OCI-LY3 (cell line): ENCODE measurements around the gene PC.

Experiments
- H2AFZ ChIP-seq: fragments of 200-600, 300-600 bp; shearing (Covaris generic); 2 replicates; pipeline ENCODE4 v1.6.0; 2014; ENCODE audit warnings: antibody characterized with exemption, low read depth, low read length
- H3K27ac ChIP-seq: fragments of 200-600, 300-600 bp; sonication (generic); 2 replicates; pipeline ENCODE4 v1.5.1; 2014; ENCODE audit warnings: mild to moderate bottlenecking, low read length, moderate library complexity, mixed read lengths
- H3K27me3 ChIP-seq: fragments of 200-600, 300-600 bp; sonication (generic); 2 replicates; pipeline ENCODE4 v1.6.1; 2014; ENCODE audit warnings: low read depth, low read length, mixed read lengths
- H3K36me3 ChIP-seq: fragments of 200-600, 300-600 bp; sonication (generic); replicated peaks from 2 replicates; pipeline ENCODE3; 2014; ENCODE audit warnings: low read depth, low read length, mixed read lengths
- H3K4me1 ChIP-seq: fragments of 300-600, 200-600 bp; sonication (generic); 2 replicates; pipeline ENCODE4 v1.6.1; 2014; ENCODE audit warnings: low read length, mixed read lengths
- H3K4me2 ChIP-seq: fragments of 200-600, 300-600 bp; sonication (generic); 2 replicates; pipeline ENCODE4 v1.6.1; 2014; ENCODE audit warnings: low read length, mixed read lengths
- H3K4me3 ChIP-seq: fragments of 300-600, 200-600 bp; sonication (generic); 2 replicates; pipeline ENCODE4 v1.5.1; 2014; ENCODE audit warnings: antibody characterized with exemption, mild to moderate bottlenecking, low read length, moderate library complexity
- H3K79me2 ChIP-seq: fragments of 300-600, 200-600 bp; shearing (Covaris generic); 2 replicates; pipeline ENCODE4 v1.6.1; 2014; ENCODE audit warnings: mild to moderate bottlenecking, low read length, mixed read lengths
- H3K9ac ChIP-seq: fragments of 300-600, 200-600 bp; shearing (Covaris generic); 2 replicates; pipeline ENCODE4 v1.6.0; 2014; ENCODE audit warnings: mild to moderate bottlenecking, low read length, moderate library complexity
- H3K9me3 ChIP-seq: fragments of 200-600, 300-600 bp; shearing (Covaris generic); 2 replicates; pipeline ENCODE4 v1.6.1; 2014; ENCODE audit warnings: low read length, mixed read lengths; ENCODE audit not compliant: insufficient read depth
- H4K20me1 ChIP-seq: fragments of 200-600, 300-600 bp; sonication (generic); 2 replicates; pipeline ENCODE4 v1.6.1; 2016; ENCODE audit warnings: low read length, mixed read lengths; ENCODE audit not compliant: insufficient read depth
- CTCF ChIP-seq: fragments of 200-600, 300-600 bp; sonication (generic); IDR thresholded peaks from 2 replicates; pipeline ENCODE4 v1.5.1; 2014; ENCODE audit warnings: antibody characterized with exemption, low read length, low read depth
- EZH2phosphoT487 ChIP-seq: fragments of 200-600 bp; shearing (Covaris generic); IDR thresholded peaks from 2 replicates; pipeline ENCODE4 v1.6.1; 2018; ENCODE audit warnings: antibody characterized with exemption, mixed run types, low read depth

PC gene

GRCh38 chr11:66880496-66881450 lies 77.4 kb downstream of the PC start:
- no peak overlapping the region for H2AFZ ChIP-seq
- H3K36me3 ChIP-seq = no peaks in the 10 kb centered on the region
- peaks cover 14% of the 10 kb centered on the region for H3K4me1 ChIP-seq
- H3K4me3 ChIP-seq = no peak overlapping the region
- TF ChIP-seq EZH2phosphoT487 = no peak
- no peak for TF ChIP-seq CTCF
- no peaks in the 10 kb centered on the region for H3K79me2 ChIP-seq
- no peak overlapping the region for H3K27ac ChIP-seq
- no peaks in the 10 kb centered on the region for H3K9me3 ChIP-seq
- peaks cover 12% of the 10 kb centered on the region for H3K27me3 ChIP-seq
- H4K20me1 ChIP-seq = no peaks in the 10 kb centered on the region
- H3K9ac ChIP-seq = no peak overlapping the region
- no peak overlapping the region for H3K4me2 ChIP-seq

GRCh38 chr11:66879999-66880398 lies 78.2 kb downstream of the PC start:
- Histone ChIP-seq H3K79me2 (no peaks in the 10 kb centered on the region), H3K4me3 (no peak overlapping the region), H3K9ac (no peak overlapping the region), H3K4me1 (peaks cover 14% of the 10 kb centered on the region), H3K4me2 (no peak overlapping the region), H3K36me3 (no peaks in the 10 kb centered on the region), H2AFZ (no peak overlapping the region), H3K27me3 (peaks cover 19% of the 10 kb centered on the region), H4K20me1 (no peaks in the 10 kb centered on the region), H3K9me3 (no peaks in the 10 kb centered on the region), H3K27ac (no peak overlapping the region)
- no peak for TF ChIP-seq EZH2phosphoT487
- no peak for TF ChIP-seq CTCF

GRCh38 chr11:66879583-66879982 lies 78.6 kb downstream of the PC start:
- no peak overlapping the region for H2AFZ ChIP-seq
- H3K27me3 ChIP-seq = peaks cover 19% of the 10 kb centered on the region
- no peak overlapping the region for H3K27ac ChIP-seq
- no peak overlapping the region for H3K4me2 ChIP-seq
- no peak overlapping the region for H3K9ac ChIP-seq
- no peak for TF ChIP-seq EZH2phosphoT487
- H4K20me1 ChIP-seq = no peaks in the 10 kb centered on the region
- H3K79me2 ChIP-seq = no peaks in the 10 kb centered on the region
- no peaks in the 10 kb centered on the region for H3K9me3 ChIP-seq
- no peak overlapping the region for H3K4me3 ChIP-seq
- peaks cover 14% of the 10 kb centered on the region for H3K4me1 ChIP-seq
- H3K36me3 ChIP-seq = no peaks in the 10 kb centered on the region

GRCh38 chr11:66879000-66879399 lies 79.2 kb downstream of the PC start:
- peaks cover 14% of the 10 kb centered on the region for H3K4me1 ChIP-seq
- H3K4me3 ChIP-seq = no peak overlapping the region
- no peak overlapping the region for H3K4me2 ChIP-seq
- H3K36me3 ChIP-seq = no peaks in the 10 kb centered on the region
- H3K9ac ChIP-seq = no peak overlapping the region
- H3K27me3 ChIP-seq = peaks cover 19% of the 10 kb centered on the region
- no peaks in the 10 kb centered on the region for H4K20me1 ChIP-seq
- H2AFZ ChIP-seq = no peak overlapping the region
- H3K27ac ChIP-seq = no peak overlapping the region
- TF ChIP-seq CTCF = no peak
- TF ChIP-seq EZH2phosphoT487 = no peak
- H3K79me2 ChIP-seq = no peaks in the 10 kb centered on the region
- H3K9me3 ChIP-seq = no peaks in the 10 kb centered on the region
